ENCODE data around the gene SNTG2.

Gene SNTG2

GRCh38 chr2:924701-925100, 25.9 kb upstream of the SNTG2 start:
- H3K27ac Mint-ChIP-seq, result peak overlapping the region in 2 of 3 experiments; percentile 32 to 79
- H3K9me3 Mint-ChIP-seq, result peaks cover 6% of the 10 kb centered on the region
- no peak for TF ChIP-seq CTCF (IDR thresholded peaks at IDR 0.05; ENCODE audit: unreplicated experiment in 3 of 3)
- no peaks in the 10 kb centered on the region for H3K36me3 Mint-ChIP-seq (ENCODE audit: low read depth)
- H3K27me3 Mint-ChIP-seq (ENCODE audit: low read depth), result peaks cover 17% of the 10 kb centered on the region
- peaks cover 14% of the 10 kb centered on the region for H3K4me1 Mint-ChIP-seq
- H3K4me3 Mint-ChIP-seq, result no peak overlapping the region

GRCh38 chr2:925309-925708, 25.3 kb upstream of the SNTG2 start:
- Mint-ChIP-seq H3K36me3 (ENCODE audit: low read depth) (no peaks in the 10 kb centered on the region), H3K27ac (peak overlapping the region in 1 of 3 experiments; percentile 79), H3K27me3 (ENCODE audit: low read depth) (peaks cover 17% of the 10 kb centered on the region), H3K4me3 (no peak overlapping the region), H3K9me3 (peaks cover 6% of the 10 kb centered on the region), H3K4me1 (peaks cover 19% of the 10 kb centered on the region)
- no peak for TF ChIP-seq CTCF (IDR thresholded peaks at IDR 0.05; ENCODE audit: unreplicated experiment in 3 of 3)

- no peak for TF ChIP-seq CTCF (IDR thresholded peaks at IDR 0.05; ENCODE audit: unreplicated experiment in 3 of 3)
- H3K27me3 Mint-ChIP-seq (ENCODE audit: low read depth), result peaks cover 17% of the 10 kb centered on the region
- H3K27ac Mint-ChIP-seq, result peak overlapping the region in 1 of 3 experiments; percentile 79
- H3K4me3 Mint-ChIP-seq, result no peak overlapping the region
- H3K9me3 Mint-ChIP-seq, result peaks cover 6% of the 10 kb centered on the region
- H3K36me3 Mint-ChIP-seq (ENCODE audit: low read depth), result no peaks in the 10 kb centered on the region
- peaks cover 21% of the 10 kb centered on the region for H3K4me1 Mint-ChIP-seq
Measured at GRCh38 chr2:925711-926110, 24.9 kb upstream of the SNTG2 start.

- peaks cover 17% of the 10 kb centered on the region for H3K27me3 Mint-ChIP-seq (ENCODE audit: low read depth)
- H3K4me3 Mint-ChIP-seq, result no peak overlapping the region
- H3K27ac Mint-ChIP-seq, result no peak overlapping the region
- no peak for TF ChIP-seq CTCF (IDR thresholded peaks at IDR 0.05; ENCODE audit: unreplicated experiment in 3 of 3)
- peaks cover 28% of the 10 kb centered on the region for H3K4me1 Mint-ChIP-seq
- H3K36me3 Mint-ChIP-seq (ENCODE audit: low read depth), result no peaks in the 10 kb centered on the region
- H3K9me3 Mint-ChIP-seq, result peaks cover 6% of the 10 kb centered on the region
Measured at GRCh38 chr2:926259-926793, 24.3 kb upstream of the SNTG2 start.

- no peak overlapping the region for H3K27ac Mint-ChIP-seq
- H3K36me3 Mint-ChIP-seq (ENCODE audit: low read depth), result no peaks in the 10 kb centered on the region
- H3K9me3 Mint-ChIP-seq, result peaks cover 6% of the 10 kb centered on the region
- peaks cover 28% of the 10 kb centered on the region for H3K4me1 Mint-ChIP-seq
- H3K4me3 Mint-ChIP-seq, result no peak overlapping the region
- peaks cover 17% of the 10 kb centered on the region for H3K27me3 Mint-ChIP-seq (ENCODE audit: low read depth)
- TF ChIP-seq CTCF (IDR thresholded peaks at IDR 0.05; ENCODE audit: unreplicated experiment in 3 of 3), result no peak
Measured at GRCh38 chr2:926896-927295, 23.8 kb upstream of the SNTG2 start.

GRCh38 chr2:929011-929735, 21.5 kb upstream of the SNTG2 start:
- Mint-ChIP-seq H3K36me3 (ENCODE audit: low read depth) (no peaks in the 10 kb centered on the region), H3K27ac (no peak overlapping the region), H3K27me3 (ENCODE audit: low read depth) (peaks cover 19% of the 10 kb centered on the region), H3K4me3 (no peak overlapping the region), H3K4me1 (peaks cover 40% of the 10 kb centered on the region), H3K9me3 (peaks cover 6% of the 10 kb centered on the region)
- no peak for TF ChIP-seq CTCF (IDR thresholded peaks at IDR 0.05; ENCODE audit: unreplicated experiment in 3 of 3)

All from nephron (organoid).